KBM-7 (cell line): Measurements from ENCODE around the gene SERPINB10.
"Not testable (repeated sequence)": the region's sequence is repeated elsewhere in the genome, so short reads cannot be mapped to it uniquely, and the experiment has no call there.

Experiments used
- DNase-seq: peaks from one replicate; pipeline ENCODE4 v3.0.0-alpha.2; 2015
- in situ Hi-C: fragments of 300-500 bp; cut with MboI; formaldehyde crosslinking; loops from 2 replicates; pipeline ENCODE4 v1.14.3; 2020; ENCODE audit warnings: low sequenced_read_pairs, low pct_unique_long_range_greater_than_20kb, mixed read lengths

The SERPINB10 gene

GRCh38 chr18:63936156-63936931, 28.6 kb downstream of the SERPINB10 start:
- in situ Hi-C loops, result no loop called here
- DNase-seq, result peak; percentile 75

- DNase-seq, result no peak
- in situ Hi-C loops, result no loop called here
Observed at GRCh38 chr18:63936932-63937393, 29.2 kb downstream of the SERPINB10 start.

DNA sequence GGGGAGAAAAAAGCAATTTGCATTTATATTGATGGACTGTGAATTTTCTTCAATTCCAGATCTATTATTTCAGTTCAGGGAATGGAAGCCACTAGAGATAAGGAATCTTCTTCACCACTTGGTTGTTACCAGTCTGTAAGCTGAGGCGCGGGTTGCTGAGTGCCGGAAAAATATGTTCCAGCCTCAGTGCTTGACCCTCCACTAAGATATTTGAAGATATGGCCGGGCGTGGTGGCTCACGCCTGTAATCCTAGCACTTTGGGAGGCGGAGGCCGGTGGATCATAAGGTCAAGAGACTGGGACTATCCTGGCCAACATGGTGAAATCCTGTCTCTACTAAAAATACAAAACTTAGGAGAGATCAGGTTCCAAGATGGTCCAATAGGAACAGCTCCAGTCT, 32.2 kb downstream of the SERPINB10 start:
- in situ Hi-C loops, result no loop called here
- DNase-seq, result no peak

- in situ Hi-C loops, DNase-seq: not testable (repeated sequence)
Observed at GRCh38 chr18:63940543-63941050, 32.8 kb downstream of the SERPINB10 start.

- in situ Hi-C loops, result no loop called here
- DNase-seq, result no peak
Observed at GRCh38 chr18:63947051-63947790, 39.5 kb downstream of the SERPINB10 start.

GRCh38 chr18:63949068-63949737, 41.4 kb downstream of the SERPINB10 start, which contains the start of gene HMSD:
HMSD (plus strand) TSS chr18:63949301; CDS start chr18:63953456, 4,155 bp downstream.
- DNase-seq, result no peak
- in situ Hi-C loops, result no loop called here

DNA sequence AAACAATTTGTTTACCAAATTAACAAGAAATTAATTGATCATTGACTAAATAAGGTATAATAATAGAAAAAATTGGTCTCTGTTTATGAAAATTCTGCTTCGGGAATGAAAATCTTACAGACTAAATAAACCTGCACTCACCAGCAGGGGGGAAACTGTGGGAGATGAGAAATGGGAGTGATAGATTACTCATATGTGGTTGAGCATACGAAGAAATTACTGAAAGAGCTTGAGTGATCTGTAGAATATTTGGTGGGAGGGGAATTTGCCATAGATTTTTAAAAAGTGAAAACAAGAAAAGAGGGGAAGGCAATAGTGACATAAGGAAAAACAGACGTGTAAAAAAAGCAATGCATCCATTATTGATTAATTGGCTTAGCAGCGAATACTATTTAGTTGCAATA, 43.5 kb downstream of the SERPINB10 start:
- DNase-seq, result no peak
- in situ Hi-C loops, result no loop called here

DNA sequence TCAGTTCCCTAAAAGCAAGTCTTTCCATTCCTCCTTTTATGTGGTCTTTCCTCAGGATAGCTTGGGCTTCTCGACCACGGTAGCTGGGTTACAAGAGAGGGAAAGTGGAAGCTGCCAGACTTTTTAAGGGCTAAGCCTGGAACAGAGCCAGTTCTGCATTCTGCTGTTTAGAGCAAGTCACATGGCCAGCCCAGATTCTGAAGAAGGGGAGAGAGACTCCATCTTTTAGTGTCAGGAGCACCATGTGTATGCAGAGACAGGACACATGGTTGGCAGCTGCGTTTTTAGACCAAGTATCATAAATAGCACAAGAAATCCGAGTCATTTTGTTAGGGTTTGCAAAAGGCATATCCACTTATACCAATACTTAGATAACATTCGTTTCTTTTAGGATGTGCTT, 46.1 kb downstream of the SERPINB10 start:
- DNase-seq, result no peak
- in situ Hi-C loops, result no loop called here

GRCh38 chr18:63956755-63957154, 49.0 kb downstream of the SERPINB10 start:
- in situ Hi-C loops, result no loop called here
- no peak for DNase-seq

DNA sequence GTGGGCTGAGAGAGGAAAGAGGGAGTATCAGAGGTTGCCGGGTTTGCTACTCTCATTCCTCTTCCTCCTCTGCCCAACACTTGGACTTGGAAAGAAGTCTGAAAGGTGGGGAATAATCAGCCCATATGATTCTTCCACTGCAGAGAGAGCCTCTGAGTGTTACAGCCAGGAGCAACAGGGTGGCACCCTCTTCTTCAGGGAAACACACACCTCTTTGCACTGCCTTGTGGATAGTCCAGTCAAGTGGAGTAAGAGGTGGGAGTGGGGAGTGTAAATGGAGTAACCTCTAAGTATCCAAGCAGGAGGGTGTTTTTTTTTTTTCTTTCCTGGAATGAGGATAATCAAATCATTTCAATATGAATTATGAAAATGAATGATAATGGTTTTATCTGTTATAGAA, 53.1 kb downstream of the SERPINB10 start:
- in situ Hi-C loops, result no loop called here
- no peak for DNase-seq

DNA sequence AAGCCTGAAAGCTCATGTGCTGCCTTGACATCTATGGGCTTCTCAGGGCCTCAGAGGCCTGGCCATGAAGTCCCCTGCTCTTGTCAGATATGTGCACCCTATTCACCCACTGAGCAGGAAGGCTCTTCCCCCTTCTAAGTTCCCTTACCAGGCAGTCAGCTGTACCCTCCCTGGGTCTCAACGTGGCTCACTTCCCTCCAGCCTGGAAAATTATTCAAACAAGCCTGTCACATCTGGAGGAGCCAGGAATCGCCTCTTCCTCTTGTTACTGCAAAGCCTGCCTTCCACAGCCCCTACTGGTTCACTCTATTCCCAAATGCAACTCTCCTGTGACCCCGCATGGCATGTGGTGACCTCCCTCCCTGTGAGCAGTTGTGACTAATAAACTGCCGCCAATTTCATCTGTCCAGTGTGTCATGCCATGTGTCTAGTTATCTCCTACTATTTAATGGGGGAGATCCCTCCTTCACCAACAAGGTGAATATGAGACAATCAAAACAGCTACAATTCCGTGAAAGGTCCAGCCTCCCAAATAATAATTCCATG, 53.8 kb downstream of the SERPINB10 start:
- DNase-seq, result no peak
- in situ Hi-C loops, result no loop called here

- in situ Hi-C loops, result no loop called here
- DNase-seq, result no peak
Observed at GRCh38 chr18:63962137-63962536, 54.4 kb downstream of the SERPINB10 start.

- DNase-seq, result peak; percentile 47
- in situ Hi-C loops, result no loop called here
Observed at GRCh38 chr18:63963615-63964256, 56.0 kb downstream of the SERPINB10 start.

DNA sequence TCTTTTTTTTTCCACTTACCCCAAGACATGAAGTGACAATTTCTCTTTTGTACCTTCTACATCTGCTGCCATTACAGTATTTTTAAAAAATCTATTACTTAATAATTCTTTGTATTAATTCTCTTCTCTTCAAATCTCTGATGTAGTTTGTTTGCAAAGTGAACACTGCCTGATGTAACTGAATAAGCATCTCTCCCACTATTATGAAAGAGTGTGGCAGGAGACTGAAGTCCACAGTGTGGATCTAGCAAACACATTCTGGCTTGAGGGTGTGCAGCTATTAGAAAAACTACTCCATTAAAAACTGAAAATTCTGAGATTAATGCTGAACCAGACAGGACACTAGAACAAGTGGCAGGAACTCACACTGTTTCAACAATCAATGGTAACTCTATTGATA, 57.1 kb downstream of the SERPINB10 start:
- no peak for DNase-seq
- in situ Hi-C loops, result no loop called here

DNA sequence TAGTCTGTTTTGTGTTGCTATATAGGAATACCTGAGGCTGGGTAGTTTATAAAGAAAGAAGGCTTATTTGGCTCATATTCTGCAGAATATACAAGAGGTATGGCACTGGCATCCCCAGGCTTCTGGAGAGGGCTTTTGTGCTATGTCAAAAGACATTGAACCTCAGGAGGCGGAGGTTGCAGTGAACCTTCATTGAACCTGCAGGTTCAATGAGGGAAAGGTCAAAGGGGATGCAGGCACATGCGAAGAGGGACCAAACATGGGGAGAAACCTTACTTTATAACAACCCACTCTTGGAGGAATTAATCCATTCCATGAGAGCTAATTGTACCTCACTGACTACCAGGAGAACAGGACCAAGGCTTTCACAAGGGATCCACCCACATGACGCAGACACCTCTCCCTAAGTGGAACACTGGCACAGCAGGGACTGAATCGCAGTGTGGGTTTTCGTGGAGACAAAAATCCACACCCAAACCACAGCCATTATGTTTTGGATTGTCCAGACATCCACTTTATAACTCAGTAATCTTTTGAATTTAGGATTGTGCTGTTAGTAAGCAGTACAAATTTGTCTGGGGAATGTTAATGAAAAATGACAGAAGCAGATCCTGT, 58.1 kb downstream of the SERPINB10 start:
- in situ Hi-C loops, result no loop called here
- no peak for DNase-seq

DNA sequence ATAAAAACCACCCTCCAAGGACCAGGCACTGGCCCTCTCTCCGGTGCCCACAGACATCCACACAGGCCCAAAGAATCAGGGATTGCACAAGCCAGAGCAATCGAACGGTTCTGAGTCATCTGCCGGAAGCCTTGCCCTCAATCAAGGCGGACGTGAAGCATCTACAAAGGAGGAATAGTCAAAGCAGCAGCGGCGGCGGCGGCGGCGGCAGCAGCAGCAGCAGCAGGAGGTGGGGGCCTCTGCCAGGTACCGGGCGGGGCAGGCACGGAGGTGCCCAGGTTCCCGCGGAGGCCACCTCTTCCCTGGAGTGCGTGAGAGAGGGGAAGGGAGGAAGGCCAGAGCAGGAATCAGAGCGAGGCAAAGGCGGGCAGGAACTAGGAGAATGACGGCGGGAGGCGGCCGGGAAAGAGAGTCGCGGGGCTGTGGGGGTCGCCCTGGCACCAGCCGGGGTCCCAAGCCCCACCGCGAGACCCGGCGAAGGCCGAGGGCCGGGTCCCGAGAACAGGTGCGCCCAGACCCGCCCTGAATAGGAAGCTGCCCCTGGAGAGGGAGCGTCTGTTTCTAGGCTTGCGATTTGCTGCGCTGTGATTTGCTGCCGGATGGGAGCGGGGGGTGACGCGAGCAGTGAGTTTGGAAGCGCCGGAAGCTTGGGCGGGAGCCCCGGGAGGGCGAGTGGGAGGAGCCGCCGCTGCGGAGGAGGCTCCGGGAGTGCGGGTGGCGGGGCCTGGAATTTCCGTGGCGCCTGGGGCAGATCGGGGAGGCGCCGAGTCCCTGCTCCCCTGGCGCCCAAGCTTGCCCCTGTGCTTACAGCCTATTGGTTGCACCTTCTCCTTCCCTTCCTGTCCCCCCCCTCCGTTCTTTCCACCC, 62.4 kb downstream of the SERPINB10 start, which contains the start of gene SERPINB8:
Gene SERPINB8, plus strand, starts transcription at position 140 of the 867 bp plus-strand sequence. CDS start 8,228 bp downstream, outside the sequence.
- in situ Hi-C loops, result no loop called here
- peak; percentile 77 for DNase-seq

GRCh38 chr18:63970809-63971205, 63.0 kb downstream of the SERPINB10 start:
- in situ Hi-C loops, result no loop called here
- no peak for DNase-seq
